OCI-LY3 (cell line): Measurements from ENCODE around the gene GNA12.

Experiments used
- H2AFZ ChIP-seq: fragments of 200-600, 300-600 bp; shearing (Covaris generic); 2 replicates; pipeline ENCODE4 v1.6.0; 2014; ENCODE audit warnings: antibody characterized with exemption, low read depth, low read length
- H3K27ac ChIP-seq: fragments of 200-600, 300-600 bp; sonication (generic); 2 replicates; pipeline ENCODE4 v1.5.1; 2014; ENCODE audit warnings: mild to moderate bottlenecking, low read length, moderate library complexity, mixed read lengths
- H3K27me3 ChIP-seq: fragments of 200-600, 300-600 bp; sonication (generic); 2 replicates; pipeline ENCODE4 v1.6.1; 2014; ENCODE audit warnings: low read depth, low read length, mixed read lengths
- H3K36me3 ChIP-seq: fragments of 200-600, 300-600 bp; sonication (generic); replicated peaks from 2 replicates; pipeline ENCODE3; 2014; ENCODE audit warnings: low read depth, low read length, mixed read lengths
- H3K4me1 ChIP-seq: fragments of 300-600, 200-600 bp; sonication (generic); 2 replicates; pipeline ENCODE4 v1.6.1; 2014; ENCODE audit warnings: low read length, mixed read lengths
- H3K4me2 ChIP-seq: fragments of 200-600, 300-600 bp; sonication (generic); 2 replicates; pipeline ENCODE4 v1.6.1; 2014; ENCODE audit warnings: low read length, mixed read lengths
- H3K4me3 ChIP-seq: fragments of 300-600, 200-600 bp; sonication (generic); 2 replicates; pipeline ENCODE4 v1.5.1; 2014; ENCODE audit warnings: antibody characterized with exemption, mild to moderate bottlenecking, low read length, moderate library complexity
- H3K79me2 ChIP-seq: fragments of 300-600, 200-600 bp; shearing (Covaris generic); 2 replicates; pipeline ENCODE4 v1.6.1; 2014; ENCODE audit warnings: mild to moderate bottlenecking, low read length, mixed read lengths
- H3K9ac ChIP-seq: fragments of 300-600, 200-600 bp; shearing (Covaris generic); 2 replicates; pipeline ENCODE4 v1.6.0; 2014; ENCODE audit warnings: mild to moderate bottlenecking, low read length, moderate library complexity
- H3K9me3 ChIP-seq: fragments of 200-600, 300-600 bp; shearing (Covaris generic); 2 replicates; pipeline ENCODE4 v1.6.1; 2014; ENCODE audit warnings: low read length, mixed read lengths; ENCODE audit not compliant: insufficient read depth
- H4K20me1 ChIP-seq: fragments of 200-600, 300-600 bp; sonication (generic); 2 replicates; pipeline ENCODE4 v1.6.1; 2016; ENCODE audit warnings: low read length, mixed read lengths; ENCODE audit not compliant: insufficient read depth
- CTCF ChIP-seq: fragments of 200-600, 300-600 bp; sonication (generic); IDR thresholded peaks from 2 replicates; pipeline ENCODE4 v1.5.1; 2014; ENCODE audit warnings: antibody characterized with exemption, low read length, low read depth
- EZH2phosphoT487 ChIP-seq: fragments of 200-600 bp; shearing (Covaris generic); IDR thresholded peaks from 2 replicates; pipeline ENCODE4 v1.6.1; 2018; ENCODE audit warnings: antibody characterized with exemption, mixed run types, low read depth

Gene GNA12

GRCh38 chr7:2714636-2715035, 129.5 kb downstream of the GNA12 start:
- H3K9me3 ChIP-seq, result no peaks in the 10 kb centered on the region
- no peaks in the 10 kb centered on the region for H4K20me1 ChIP-seq
- no peak overlapping the region for H3K4me3 ChIP-seq
- H3K27ac ChIP-seq, result no peak overlapping the region
- no peak overlapping the region for H3K4me2 ChIP-seq
- no peak overlapping the region for H2AFZ ChIP-seq
- no peaks in the 10 kb centered on the region for H3K36me3 ChIP-seq
- TF ChIP-seq EZH2phosphoT487 (no peak), CTCF (no peak)
- no peaks in the 10 kb centered on the region for H3K27me3 ChIP-seq
- H3K9ac ChIP-seq, result no peak overlapping the region
- H3K79me2 ChIP-seq, result no peaks in the 10 kb centered on the region
- H3K4me1 ChIP-seq, result peaks cover 30% of the 10 kb centered on the region

- Histone ChIP-seq H3K36me3 (no peaks in the 10 kb centered on the region), H3K4me1 (peaks cover 34% of the 10 kb centered on the region), H3K9me3 (no peaks in the 10 kb centered on the region), H3K79me2 (no peaks in the 10 kb centered on the region), H2AFZ (no peak overlapping the region), H3K4me3 (no peak overlapping the region), H3K9ac (no peak overlapping the region), H4K20me1 (no peaks in the 10 kb centered on the region), H3K4me2 (no peak overlapping the region), H3K27ac (no peak overlapping the region), H3K27me3 (no peaks in the 10 kb centered on the region)
- TF ChIP-seq CTCF (no peak), EZH2phosphoT487 (no peak)
Measured at GRCh38 chr7:2713978-2714377, 130.1 kb downstream of the GNA12 start.

GRCh38 chr7:2713370-2713769, 130.7 kb downstream of the GNA12 start:
- Histone ChIP-seq H3K36me3 (no peaks in the 10 kb centered on the region), H4K20me1 (no peaks in the 10 kb centered on the region), H3K4me1 (peaks cover 38% of the 10 kb centered on the region), H3K9ac (no peak overlapping the region), H3K27ac (no peak overlapping the region), H3K9me3 (no peaks in the 10 kb centered on the region), H2AFZ (no peak overlapping the region), H3K79me2 (no peaks in the 10 kb centered on the region), H3K4me3 (no peak overlapping the region), H3K4me2 (no peak overlapping the region), H3K27me3 (no peaks in the 10 kb centered on the region)
- no peak for TF ChIP-seq CTCF
- TF ChIP-seq EZH2phosphoT487, result no peak

GRCh38 chr7:2711895-2712675, 132.0 kb downstream of the GNA12 start:
- H3K4me2 ChIP-seq, result no peak overlapping the region

More at GRCh38 chr7:2711895-2712675, 132.0 kb downstream of the GNA12 start:
- Histone ChIP-seq H2AFZ (no peak overlapping the region), H4K20me1 (no peaks in the 10 kb centered on the region), H3K9ac (no peak overlapping the region), H3K4me3 (no peak overlapping the region), H3K4me1 (peaks cover 38% of the 10 kb centered on the region), H3K79me2 (no peaks in the 10 kb centered on the region), H3K9me3 (no peaks in the 10 kb centered on the region), H3K36me3 (no peaks in the 10 kb centered on the region), H3K27ac (no peak overlapping the region), H3K27me3 (no peaks in the 10 kb centered on the region)
- TF ChIP-seq CTCF (no peak), EZH2phosphoT487 (no peak)
